A549 treated with CORT108297 at 1 μM for 4 hours (cell line): ENCODE data around the gene VWA5B1. TPM values are rescaled to one million over a fixed set of nuclear protein-coding genes. Genes with fewer than 3 reads are reported as not detected.

Source experiments
- total RNA-seq: library from RNA; stranded (reverse); fragments of 200-300 nt; extraction: Qiagen RNA extraction; gene quantifications from 5 replicates; pipeline ENCODE4 v1.2.3, GENCODE V29; 2022

The VWA5B1 gene, protein sequence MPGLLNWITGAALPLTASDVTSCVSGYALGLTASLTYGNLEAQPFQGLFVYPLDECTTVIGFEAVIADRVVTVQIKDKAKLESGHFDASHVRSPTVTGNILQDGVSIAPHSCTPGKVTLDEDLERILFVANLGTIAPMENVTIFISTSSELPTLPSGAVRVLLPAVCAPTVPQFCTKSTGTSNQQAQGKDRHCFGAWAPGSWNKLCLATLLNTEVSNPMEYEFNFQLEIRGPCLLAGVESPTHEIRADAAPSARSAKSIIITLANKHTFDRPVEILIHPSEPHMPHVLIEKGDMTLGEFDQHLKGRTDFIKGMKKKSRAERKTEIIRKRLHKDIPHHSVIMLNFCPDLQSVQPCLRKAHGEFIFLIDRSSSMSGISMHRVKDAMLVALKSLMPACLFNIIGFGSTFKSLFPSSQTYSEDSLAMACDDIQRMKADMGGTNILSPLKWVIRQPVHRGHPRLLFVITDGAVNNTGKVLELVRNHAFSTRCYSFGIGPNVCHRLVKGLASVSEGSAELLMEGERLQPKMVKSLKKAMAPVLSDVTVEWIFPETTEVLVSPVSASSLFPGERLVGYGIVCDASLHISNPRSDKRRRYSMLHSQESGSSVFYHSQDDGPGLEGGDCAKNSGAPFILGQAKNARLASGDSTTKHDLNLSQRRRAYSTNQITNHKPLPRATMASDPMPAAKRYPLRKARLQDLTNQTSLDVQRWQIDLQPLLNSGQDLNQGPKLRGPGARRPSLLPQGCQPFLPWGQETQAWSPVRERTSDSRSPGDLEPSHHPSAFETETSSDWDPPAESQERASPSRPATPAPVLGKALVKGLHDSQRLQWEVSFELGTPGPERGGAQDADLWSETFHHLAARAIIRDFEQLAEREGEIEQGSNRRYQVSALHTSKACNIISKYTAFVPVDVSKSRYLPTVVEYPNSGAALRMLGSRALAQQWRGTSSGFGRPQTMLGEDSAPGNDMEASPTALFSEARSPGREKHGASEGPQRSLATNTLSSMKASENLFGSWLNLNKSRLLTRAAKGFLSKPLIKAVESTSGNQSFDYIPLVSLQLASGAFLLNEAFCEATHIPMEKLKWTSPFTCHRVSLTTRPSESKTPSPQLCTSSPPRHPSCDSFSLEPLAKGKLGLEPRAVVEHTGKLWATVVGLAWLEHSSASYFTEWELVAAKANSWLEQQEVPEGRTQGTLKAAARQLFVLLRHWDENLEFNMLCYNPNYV
- not detected in 5 replicates for total RNA-seq

DNA sequence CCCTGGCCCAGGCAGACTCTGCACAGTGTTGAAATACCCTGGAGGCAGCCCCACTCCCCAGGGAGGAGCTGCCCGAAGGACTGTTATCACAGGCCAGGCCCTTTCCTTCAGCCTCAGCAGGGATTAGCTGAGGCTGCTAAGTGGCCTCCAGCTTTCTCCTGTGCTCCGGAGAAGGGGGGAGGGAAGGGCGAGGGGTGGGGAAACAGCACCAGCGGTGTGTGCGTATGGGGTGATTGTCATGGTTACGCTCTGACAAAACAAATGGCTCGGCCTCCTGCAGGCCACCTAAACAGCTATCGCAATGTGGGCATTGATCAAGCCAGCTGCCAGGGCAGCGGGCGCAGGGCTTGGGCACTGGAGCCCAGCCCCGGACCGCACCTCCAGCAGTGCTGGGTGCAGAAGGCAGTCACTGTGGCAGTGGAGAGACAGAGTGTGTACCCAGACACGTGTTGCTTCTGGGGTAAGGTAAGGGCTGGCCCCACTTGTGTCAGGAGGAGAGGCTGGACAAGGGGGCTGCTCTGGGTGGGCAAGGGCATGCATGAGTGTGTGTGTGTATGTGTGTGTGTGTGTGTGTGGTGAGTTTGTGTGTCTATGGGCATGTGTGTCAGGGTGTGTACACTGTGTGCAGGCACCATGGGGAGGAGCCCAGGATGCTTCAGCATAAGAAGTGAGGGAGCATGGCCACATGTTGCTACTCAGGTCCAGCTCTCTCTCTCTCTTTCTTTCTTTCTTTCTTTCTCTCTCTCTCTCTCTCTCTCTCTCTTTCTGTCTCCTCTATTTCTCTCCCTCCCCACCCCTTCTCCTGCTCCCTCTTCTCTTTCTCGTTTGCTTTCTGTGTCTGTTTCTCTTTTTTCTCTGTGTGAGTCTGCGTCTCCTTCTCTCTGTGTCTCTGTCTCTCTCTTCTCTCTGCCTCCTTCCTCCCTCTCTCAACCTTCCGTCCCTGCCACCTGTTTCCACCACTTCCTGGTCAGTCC is at the start of gene VWA5B1:
VWA5B1 (plus strand) TSS at position 252 of the 974 bp plus-strand sequence. CDS start 19,727 bp downstream, outside the sequence.

Other genes with a start within 250 kb of the VWA5B1 start
- gene PLA2G5, start 220.7 kb upstream of the VWA5B1 start, total RNA-seq, result not detected in 5 replicates
- gene PLA2G2D, start 171.3 kb upstream of the VWA5B1 start, total RNA-seq, result 0.13 TPM in 1 of 5 replicates, not detected in the others
- not detected in 5 replicates for gene PLA2G2F, start 151.6 kb upstream of the VWA5B1 start, total RNA-seq
- not detected in 5 replicates for gene UBXN10, start 104.8 kb upstream of the VWA5B1 start, total RNA-seq
- not detected in 5 replicates for gene PLA2G2C, start 104.4 kb upstream of the VWA5B1 start, total RNA-seq
- 36.9 to 49.6 TPM (median 45.4 TPM) in 5 replicates for gene CAMK2N1, start 195.3 kb downstream of the VWA5B1 start, total RNA-seq
- gene MUL1, start 217.3 kb downstream of the VWA5B1 start, total RNA-seq, result 39.6 to 43.6 TPM (median 42.3 TPM) in 5 replicates